ENCODE results near the gene SLC5A2. TPM values are rescaled to one million over a fixed set of nuclear protein-coding genes. Genes with fewer than 3 reads are reported as not detected.
"Not testable (repeated sequence)": the region's sequence is repeated elsewhere in the genome, so short reads cannot be mapped to it uniquely, and the experiment has no call there.

The SLC5A2 gene
- total RNA-seq, 1 donor from 2014 or later = 0.60 TPM

DNA sequence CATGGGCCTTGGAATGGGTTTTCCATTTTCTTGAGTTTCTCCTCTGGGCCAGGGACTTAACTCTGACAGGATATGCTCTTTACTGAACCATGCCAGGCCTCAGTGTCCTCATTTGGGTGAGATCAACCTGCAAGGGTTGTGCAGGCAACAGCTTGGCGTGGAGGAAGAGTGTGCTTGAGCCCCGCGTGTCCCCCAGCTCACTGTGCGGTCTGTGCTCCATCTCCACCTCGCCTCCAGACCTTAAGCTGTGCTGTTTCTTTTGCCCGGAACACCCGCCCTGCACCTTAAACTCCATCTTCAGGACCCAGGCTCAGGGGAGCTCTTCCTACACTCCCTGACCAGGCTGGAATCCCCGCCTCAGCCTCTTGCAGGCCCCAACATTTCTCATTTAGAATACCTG, 15.6 kb downstream of the SLC5A2 start:
- no peak for DNase-seq (ENCODE audit: low read depth)

DNA sequence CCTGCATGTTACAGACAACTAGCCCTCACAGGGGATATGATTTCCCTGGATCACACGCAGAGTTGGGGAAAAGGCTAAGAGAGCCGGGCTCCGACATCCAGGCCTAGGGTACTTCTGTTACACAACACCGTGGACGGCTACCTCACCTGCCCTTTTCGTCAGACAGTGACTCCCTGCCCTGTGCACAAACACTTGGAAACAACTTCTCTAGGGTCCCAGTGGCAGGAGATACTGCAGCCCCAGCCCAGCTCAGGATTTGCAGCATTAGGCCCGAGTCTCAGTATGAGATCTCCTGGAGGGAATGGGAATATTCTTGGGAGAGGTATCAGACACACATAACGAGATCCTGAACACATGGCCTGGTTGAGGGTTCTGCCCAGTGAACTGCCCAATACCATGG, 17.0 kb downstream of the SLC5A2 start:
- no peak for DNase-seq (ENCODE audit: low read depth)

DNA sequence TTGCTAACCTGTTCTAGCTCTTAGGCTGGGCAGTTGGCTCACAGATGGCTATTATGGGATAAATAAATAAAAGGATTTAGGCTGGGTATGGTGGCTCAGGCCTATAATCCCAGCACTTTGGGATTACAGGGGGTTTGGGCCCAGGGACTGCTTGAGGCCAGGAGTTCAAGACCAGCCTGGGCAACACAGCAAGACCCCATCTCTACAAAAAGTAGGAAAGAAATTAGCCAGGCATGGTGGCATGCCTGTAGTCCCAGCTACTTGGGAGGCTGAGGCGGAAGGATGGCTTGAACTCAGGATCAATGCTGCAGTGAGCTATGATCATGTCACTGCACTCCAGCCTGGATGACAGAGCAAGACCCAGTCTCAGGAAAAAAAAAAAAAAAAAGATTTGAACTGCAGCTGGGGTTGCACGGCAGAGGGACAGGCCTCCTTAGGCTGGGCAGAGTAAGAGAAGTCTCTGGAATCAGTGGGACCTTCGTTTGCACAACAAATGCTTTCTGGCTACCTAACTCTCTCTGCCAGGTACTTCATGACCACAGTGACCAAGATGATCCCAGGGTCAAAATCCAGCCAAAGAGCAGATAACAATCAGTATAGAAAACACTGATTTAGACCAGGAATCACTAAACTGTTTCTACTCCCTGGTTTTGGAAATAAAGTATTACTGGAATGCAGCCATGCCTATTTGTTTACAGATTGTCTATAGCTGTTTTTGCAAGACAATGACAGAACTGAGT, 18.5 kb downstream of the SLC5A2 start:
- DNase-seq (ENCODE audit: low read depth) = no peak

DNA sequence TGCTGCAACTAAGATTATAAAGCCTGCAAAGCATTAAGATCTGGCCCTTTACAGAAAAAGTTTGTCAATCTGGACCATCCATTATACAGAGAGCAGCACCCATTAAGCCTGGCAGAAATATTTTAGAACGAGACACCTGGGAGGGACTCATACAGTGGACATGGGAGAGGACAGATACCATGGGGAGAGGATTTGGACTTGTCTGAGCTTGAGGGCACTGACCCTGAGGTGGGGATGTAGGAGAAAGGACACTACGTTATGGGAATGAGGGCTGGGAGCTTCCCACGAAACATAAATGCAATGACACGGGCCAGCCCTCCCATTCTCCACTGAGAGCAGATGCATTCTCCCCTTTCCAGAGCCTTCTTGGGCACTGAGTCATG, 19.0 kb downstream of the SLC5A2 start:
- no peak for DNase-seq (ENCODE audit: low read depth)

DNA sequence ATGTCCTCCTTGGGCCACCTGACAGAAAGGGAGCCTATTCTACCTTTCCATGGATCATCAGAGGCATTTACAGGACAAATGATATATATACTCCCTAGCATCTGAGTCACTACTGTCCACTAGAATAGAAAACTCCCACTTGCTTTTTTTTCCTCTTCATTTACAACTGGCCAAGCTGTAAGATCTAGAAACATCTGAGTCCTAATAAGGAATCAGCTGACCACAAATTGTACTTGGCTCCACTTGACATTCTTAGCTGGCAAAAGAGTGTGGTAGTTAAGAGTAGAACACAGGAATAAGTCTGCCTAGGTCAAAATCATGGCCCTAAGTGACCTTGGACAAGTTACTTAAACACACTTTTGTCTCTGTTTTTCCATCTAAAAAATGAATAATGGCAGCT, 20.1 kb downstream of the SLC5A2 start:
- DNase-seq (ENCODE audit: low read depth) = peak; percentile 51

DNA sequence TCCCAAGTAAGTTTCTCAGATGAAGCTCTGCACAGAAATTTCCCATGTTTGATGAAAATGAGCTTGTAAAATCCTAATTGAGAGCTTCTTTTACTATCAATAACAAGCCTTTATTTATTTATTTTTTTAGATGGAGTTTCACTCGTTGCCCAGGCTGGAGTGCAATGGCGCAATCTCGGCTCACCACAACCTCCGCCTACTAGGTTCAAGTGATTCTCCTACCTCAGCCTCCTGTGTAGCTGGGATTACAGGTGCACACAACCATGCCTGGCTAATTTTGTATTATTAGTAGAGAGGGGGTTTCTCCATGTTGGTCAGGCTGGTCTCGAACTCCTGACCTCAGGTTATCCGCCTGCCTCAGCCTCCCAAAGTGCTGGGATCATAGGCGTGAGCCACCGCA, 20.6 kb downstream of the SLC5A2 start:
- not testable (repeated sequence) for DNase-seq (ENCODE audit: low read depth)

DNA sequence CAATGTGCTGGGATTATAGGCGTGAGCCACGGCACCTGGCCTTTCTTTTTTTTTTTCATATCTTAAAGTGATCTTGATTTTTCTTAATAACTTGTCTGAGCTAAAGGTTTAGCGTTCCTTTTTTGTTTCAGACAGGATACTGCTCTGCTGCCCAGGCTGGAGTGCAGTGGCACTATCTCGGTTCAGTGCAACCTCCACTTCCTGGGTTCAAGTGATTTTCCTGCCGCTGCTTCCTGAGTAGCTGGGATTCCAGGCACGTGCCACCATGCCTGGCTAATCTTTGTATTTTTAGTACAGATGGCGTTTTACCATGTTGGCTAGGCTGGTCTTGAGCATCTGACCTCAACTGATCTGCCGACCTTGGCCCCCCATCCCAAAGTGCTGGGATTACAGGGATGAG, 21.2 kb downstream of the SLC5A2 start:
- DNase-seq (ENCODE audit: low read depth) = no peak

DNA sequence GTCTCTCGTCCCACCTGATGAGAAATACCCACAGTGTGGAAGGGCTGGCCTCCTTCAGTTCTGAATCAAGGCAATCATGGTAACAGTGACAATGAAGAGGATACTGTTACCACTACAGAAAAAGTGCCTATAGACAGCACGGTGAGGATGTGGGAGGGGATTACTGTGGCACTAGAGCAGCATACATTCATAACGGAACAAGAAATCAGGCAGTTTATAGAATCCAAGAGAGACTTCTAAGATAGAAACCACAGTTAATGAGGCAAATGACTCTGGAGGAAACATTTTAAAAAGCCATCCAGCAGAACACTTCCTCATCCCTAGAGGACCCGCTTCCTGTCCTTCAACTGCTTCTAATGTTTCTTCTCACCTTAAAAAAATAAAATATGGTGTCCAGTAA, 22.6 kb downstream of the SLC5A2 start:
- DNase-seq (ENCODE audit: low read depth) = no peak

DNA sequence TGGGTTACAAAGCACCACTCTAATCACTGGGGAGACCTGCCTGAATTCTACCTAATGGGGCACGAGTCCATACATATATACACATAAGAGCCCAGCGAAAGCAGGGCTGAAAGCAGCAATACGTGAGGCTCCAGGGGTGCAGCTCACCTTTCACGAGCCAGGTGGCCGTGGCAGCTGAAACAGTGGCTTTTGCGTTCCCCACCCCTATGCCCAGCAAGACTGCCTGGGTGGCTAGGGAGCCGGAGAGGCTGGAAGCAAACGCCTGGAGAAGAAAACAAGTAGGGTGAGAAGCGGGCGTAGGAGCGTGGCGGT, 24.6 kb downstream of the SLC5A2 start:
- no peak for DNase-seq (ENCODE audit: low read depth)

DNA sequence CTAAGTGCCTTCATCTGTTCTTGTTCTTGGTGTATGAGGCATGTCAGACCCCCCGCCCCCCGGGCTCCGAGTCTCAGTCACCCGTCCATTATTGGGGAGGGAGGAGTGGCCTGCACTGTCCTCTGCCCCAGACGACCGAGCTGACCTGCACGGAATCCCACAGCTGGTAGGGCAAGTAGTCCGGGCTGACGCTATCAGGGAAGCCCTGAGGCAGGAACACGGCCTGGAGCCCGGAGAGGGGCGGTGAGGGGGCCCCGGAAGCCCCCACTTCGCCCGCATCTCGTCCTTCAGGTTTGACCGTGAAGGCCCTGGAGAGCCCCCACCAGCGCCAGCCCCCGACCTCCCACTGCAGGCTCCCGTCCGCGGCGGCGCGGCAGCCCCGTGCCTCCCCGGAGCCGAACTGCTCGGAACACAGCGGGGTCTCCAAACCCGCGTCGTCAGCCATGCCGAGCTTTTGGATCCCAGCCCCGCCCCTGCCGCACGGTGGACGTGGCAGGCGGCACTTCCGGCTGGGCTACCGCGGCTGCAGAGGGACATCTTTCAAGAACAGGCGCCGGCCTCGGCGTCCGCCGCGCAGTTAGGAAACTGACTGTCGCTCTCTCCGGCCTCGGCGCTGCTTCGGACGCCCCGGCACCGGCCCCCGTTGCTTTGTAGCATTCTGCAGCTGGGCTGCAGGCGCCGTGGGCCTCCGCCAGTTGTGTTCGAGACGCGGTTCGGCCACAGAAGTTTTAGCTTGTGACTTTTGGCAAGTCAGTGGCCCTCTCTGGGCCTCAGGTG, 25.2 kb downstream of the SLC5A2 start, which contains the start of gene RUSF1:
TSS of gene RUSF1 (minus strand) at position 463 of the 777 bp plus-strand sequence. CDS start at position 445, 18 bp downstream.
- peak; percentile 61 for DNase-seq (ENCODE audit: low read depth)

DNA sequence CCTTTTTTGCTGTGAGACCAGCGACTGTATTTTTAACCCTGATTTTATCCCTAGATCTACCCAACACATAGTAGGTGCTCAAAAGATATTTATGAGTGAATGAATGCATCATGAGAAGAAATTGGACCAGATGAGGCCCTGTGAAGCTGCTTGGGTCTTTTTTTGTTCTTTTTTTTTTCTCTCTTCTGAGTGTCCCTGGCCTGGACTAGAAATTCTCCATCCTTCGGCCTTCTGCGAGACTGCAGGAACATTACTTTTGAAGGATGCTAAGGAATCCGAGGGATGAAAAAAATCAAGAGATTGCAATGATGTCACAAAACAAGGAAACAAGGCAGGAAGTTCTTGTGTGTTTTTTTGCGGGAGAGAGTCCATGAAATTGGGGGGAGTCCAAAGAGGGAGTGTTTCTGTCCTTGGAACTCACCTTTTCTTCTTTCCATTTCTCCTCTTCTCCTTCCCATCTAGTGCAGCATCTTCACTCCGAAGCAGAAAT, 25.8 kb downstream of the SLC5A2 start:
- peak; percentile 28 for DNase-seq (ENCODE audit: low read depth)

DNA sequence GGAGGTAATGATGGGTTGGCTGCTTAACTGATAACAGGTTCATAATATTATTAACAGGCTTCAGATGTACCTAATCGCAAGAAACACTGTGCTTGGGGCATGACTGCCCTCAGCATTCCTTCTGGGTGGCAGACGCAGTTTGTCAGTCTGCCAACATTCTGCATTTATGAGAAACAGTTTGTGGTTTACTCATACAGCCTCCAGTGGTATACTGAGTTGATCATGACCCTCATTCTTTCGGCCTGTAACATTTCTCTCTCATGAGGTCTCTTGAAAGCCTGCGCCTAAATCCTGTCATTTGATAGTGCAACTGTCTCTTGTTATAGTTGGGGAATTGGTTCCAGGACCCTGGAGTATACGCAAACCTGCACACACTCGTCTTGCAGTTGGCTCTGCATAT, 30.2 kb downstream of the SLC5A2 start:
- peak; percentile 66 for DNase-seq (ENCODE audit: low read depth)

DNA sequence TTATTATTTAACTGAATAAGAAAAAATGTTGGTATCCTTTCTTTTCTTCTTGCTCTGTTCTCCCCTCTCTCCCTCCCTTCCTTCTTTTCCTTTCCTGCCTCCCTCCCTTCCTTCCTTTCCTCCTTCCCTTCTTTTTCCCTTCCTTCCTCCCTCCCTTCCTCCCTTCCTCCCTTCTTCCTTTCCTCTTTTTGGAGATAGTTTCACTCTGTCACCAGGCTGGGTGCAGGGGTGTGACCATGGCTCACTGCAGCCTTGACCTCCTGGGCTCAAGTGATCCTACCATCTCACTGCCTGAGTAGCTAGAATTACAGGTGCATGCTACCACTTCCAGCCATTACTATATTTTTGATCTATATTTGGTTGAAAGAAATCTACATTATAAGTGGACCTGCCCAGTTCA, 31.0 kb downstream of the SLC5A2 start:
- no peak for DNase-seq (ENCODE audit: low read depth)

DNA sequence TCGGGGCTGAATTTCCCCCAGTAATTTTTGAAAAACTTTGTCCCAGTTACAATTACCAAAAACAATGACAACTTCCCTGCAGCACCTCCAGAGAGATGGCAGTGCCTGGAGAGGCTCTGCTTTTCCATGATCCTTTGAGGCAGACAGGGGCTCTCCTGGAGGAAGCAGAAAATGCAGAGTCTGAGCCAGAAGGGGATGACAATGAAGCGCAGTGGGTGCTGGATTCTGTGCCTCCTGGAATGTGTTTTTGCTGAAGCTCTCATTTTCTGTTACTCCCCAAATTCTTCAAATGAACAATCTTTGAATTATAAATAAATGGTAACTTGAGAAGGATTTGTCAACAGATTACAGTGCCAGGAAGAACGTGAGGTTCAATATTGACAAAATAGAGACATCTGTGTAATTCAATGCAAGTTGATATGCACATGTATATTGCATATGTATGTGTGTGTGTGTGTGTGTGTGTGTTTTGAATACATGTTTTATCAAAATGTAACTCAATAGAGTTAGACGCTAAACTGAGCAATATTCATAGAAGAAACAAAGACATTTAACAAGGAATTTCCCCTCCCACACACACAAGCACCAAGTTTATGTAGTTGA, 35.0 kb downstream of the SLC5A2 start:
- DNase-seq (ENCODE audit: low read depth) = no peak

DNA sequence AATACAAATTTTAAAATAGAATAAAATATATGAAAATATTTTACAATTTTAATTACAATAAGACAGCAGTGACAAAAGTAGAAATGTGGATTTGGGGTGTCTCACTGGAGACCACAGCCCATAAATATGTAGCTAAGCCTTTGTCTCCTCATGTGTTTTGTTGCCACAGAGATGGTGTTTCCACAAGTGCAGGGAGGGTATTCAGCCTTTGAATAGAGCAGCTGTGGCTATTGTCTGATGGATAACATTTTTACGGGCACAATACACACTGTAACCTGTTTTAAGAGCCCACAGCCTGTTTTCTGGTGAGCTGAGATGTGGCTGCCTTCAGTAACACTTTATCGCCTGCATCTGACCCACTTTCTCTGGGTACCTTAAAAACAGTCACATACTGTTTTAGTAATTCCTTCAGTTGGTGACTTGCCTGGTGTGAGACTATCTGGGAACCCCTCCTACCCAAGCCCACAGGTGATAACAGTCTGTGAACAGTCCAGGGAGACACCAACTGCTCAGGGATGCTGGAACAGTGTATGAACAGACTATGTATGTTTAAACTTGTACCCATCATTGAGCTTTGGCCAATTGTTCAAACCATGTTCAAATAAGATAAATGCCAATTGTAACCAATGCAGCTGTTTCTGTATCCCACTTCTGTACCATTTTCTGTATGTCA, 37.0 kb downstream of the SLC5A2 start:
- no peak for DNase-seq (ENCODE audit: low read depth)

DNA sequence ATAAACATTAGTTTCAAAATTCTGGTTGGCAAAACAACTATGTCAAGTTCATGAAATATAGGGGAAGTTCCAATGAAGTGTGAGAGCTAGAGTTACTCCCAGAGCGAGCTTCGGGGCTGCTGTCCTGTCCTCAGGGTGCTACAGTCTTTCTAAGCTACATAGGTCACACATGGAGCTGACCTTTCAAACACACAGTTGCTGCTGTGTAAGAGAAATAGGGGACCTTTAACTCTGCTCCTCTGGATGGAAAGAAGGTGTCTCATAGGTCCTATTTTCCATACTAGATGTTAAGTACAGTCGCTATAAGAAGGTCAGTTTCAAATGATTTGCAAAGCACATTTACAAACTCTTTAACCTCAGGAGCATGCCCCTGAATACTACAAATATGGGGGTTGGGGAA, 38.4 kb downstream of the SLC5A2 start:
- no peak for DNase-seq (ENCODE audit: low read depth)

DNA sequence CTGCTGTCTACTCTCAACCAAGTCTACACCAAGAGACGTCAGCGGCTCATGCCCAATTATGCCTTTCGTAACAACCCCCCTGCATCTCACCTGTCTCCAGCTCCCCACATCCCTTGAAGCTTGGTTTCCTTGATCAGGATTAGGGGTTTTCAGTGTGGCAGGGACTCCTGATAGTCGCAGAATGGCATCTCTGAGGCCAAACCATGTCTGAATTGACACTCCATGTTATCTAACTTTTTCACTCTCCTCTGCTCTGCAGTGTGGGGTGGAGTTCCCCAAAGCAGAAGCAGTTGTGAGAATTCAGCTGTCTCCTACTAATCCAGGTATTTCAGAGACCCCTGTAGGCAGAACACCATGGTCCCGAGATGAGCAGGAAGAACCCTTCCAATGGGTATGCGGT, 39.1 kb downstream of the SLC5A2 start:
- DNase-seq (ENCODE audit: low read depth) = no peak

DNA sequence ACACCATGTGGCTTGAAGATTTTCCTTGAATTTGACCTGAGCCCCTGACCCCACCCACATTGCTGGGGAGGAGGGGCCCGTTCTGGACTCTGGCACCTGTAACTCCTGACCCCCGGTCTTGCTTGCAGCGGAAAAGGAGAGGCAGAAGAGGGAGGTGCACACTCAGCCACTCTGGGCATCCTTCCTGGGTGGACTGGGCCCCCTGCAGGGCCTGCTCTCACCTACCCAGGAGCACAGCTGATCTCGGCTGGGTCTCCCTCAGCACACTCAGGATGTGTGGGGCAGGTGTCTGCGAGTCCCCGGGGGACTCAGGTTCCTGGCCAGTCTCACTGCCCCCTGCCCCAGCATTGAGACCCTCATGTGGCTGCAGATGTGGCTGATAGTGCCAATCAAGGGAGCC, 40.8 kb downstream of the SLC5A2 start:
- DNase-seq (ENCODE audit: low read depth) = not testable (repeated sequence)

DNA sequence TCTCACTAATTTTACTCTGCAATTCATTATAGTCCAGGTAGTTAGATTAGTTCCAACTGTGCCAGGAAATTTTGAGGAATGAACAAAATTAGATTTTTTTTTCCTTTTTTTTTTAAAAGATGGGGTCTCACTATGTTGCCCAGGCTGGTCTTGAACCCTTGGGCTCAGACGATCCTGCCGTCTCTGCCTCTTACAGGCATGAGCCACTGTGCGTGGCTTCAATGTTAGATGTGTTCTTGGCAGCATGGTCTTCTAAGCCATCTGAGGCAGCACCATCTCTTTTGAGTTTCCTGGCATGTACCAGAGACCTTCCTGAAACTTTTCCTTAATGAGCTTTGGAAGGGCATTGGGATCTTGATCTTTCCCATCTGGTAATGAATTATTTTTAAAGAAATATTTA, 42.2 kb downstream of the SLC5A2 start:
- DNase-seq (ENCODE audit: low read depth) = no peak

DNA sequence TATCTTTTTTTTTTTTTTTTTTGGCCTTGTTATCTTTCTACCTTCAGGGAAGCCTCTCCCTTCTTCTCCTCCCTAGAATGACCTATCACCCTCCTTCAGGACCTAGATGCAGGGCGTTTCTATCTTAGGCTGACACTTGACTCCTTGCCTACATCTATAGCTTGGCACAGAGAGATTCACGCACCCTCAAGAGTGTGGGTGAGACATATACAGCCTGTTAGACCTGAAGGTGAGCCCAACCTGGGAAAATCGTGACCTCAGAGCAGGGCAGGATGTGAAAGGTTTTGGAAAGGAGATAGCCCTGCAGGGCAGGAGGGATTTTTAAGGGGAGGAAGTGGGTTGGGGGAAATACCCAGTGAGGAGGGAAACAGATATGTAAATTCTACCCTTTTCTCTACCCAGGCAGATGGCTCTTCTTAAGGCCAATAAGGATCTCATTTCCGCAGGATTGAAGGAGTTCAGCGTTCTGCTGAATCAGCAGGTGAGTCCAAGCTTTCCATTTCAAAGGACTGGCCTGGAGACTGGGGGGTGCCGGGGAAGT, 44.9 kb downstream of the SLC5A2 start, which contains the start of gene AHSP:
TSS of gene AHSP (plus strand) at position 167 of the 541 bp plus-strand sequence. CDS start at position 407, 240 bp downstream.
- no peak for DNase-seq (ENCODE audit: low read depth)

DNA sequence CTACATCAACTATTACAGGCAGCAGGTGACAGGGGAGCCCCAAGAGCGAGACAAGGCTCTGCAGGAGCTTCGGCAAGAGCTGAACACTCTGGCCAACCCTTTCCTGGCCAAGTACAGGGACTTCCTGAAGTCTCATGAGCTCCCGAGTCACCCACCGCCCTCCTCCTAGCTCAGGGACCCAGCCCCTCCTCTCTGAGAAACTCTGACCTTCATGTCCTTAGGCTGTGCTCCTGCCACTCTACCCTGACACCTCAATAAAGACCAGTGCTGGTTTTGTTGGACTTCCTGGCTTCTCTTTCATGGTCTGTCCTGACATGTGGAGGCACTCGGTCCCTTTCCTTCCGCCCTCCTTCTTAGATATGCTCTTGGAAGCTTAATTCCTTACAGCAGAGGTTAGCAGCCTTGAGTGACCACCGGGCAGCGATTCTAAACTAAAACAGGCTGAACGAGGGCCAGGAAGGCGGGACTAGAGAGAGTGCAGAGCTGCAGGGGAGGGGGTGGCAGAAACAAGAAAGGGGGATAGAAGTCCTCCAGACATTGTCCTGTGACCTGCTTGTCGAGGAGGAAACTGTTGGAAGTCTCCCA, 45.7 kb downstream of the SLC5A2 start:
- DNase-seq (ENCODE audit: low read depth) = no peak

Measured in renal cortical epithelial cell (primary cell).